Peyer's patch (tissue), 4 donors: ENCODE results near the gene PPARGC1A.

ENCODE experiments used
- CTCF ChIP-seq, 6 experiments: fragments of 450-650 bp in 4 of 6; fragments of 200-600 bp in 2 of 6; sonication (generic) in 1 of 6; IDR thresholded peaks; one replicate each; pipeline ENCODE4 v1.5.1; 2017 to 2019; ENCODE audit warnings: antibody characterized with exemption in 6 of 6, mild to moderate bottlenecking in 3 of 6, moderate library complexity in 1 of 6
- POLR2A ChIP-seq, 2 donors: fragments of 450-650 bp; IDR thresholded peaks; one replicate each; pipeline ENCODE4 v1.5.1; 2017; ENCODE audit warnings: antibody characterized with exemption in 2 of 2, mild to moderate bottlenecking in 2 of 2, moderate library complexity in 2 of 2

- TF ChIP-seq POLR2A (IDR thresholded peaks at IDR 0.05): no peak
- peak in 2 of 6 experiments; percentile 9 to 20 for TF ChIP-seq CTCF (IDR thresholded peaks at IDR 0.05)
Measured at GRCh38 chr4:23878246-23878891, 11.5 kb downstream of the PPARGC1A start.
